DMS79 (cell line): ENCODE measurements around the gene DRC1.

Experiments used
- DNase-seq: peaks from one replicate; lab custom pipeline; 2025; lab: John Stamatoyannopoulos, UW

The DRC1 gene

GRCh38 chr2:26493566-26493965 lies 91.8 kb downstream of the DRC1 start:
- DNase-seq, result no peak

- DNase-seq, result no peak
Observed at GRCh38 chr2:26494199-26494598, 92.5 kb downstream of the DRC1 start.

GRCh38 chr2:26494891-26495290 lies 93.2 kb downstream of the DRC1 start:
- no peak for DNase-seq

GRCh38 chr2:26495705-26496297 lies 94.1 kb downstream of the DRC1 start:
- DNase-seq, result no peak

GRCh38 chr2:26500406-26500805 lies 98.7 kb downstream of the DRC1 start:
- no peak for DNase-seq

GRCh38 chr2:26503231-26503880 lies 101.6 kb downstream of the DRC1 start:
- DNase-seq, result peak; percentile 42

GRCh38 chr2:26504002-26504401 lies 102.3 kb downstream of the DRC1 start:
- DNase-seq, result no peak

- DNase-seq, result no peak
Observed at GRCh38 chr2:26506279-26506678, 104.6 kb downstream of the DRC1 start.
